Measurements from ENCODE around the gene OPN3. TPM values are rescaled to one million over a fixed set of nuclear protein-coding genes. Genes with fewer than 3 reads are reported as not detected.

OPN3 gene
- total RNA-seq, 1 experiment from 2014 or later = 10.0 TPM

DNA sequence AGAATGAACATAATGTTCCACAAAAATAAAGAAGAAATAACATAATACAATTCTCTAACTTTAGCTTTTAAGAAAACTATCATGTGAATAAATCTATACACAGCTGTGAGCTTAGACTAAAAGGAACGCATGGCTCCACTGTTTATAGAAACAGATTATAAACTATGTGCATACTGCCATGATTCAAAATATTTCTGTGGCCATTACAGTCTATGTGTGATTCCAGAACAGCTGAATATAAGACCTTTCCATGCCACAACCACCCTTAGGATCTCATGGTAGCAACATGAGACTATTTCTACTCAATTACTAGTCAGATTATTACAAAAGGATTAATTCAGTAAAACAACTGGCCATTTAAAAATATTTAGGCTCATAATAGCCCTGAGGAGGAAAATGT is 3.9 kb downstream of the OPN3 start:
- no peak for DNase-seq
- WGBS (ENCODE audit: extremely low coverage, insufficient read length, low lambda C conversion rate) = no CpG with 5 or more reads among the region's 1 CpG

More for the DNA sequence above, 3.9 kb downstream of the OPN3 start:
- Histone ChIP-seq H3K23ac (ENCODE audit: insufficient read length, low read depth, low read length) (no peak overlapping the region), H3K23me2 (ENCODE audit: insufficient read length, low read depth, low read length, poor library complexity, severe bottlenecking) (peaks cover 3% of the 10 kb centered on the region), H3K27me3 (ENCODE audit: insufficient read depth, low read length) (no peaks in the 10 kb centered on the region), H2BK5ac (ENCODE audit: insufficient read length, low read length) (no peak overlapping the region), H4K91ac (ENCODE audit: insufficient read length, low read depth, low read length) (no peak overlapping the region), H3K56ac (ENCODE audit: insufficient read length, low read depth, low read length) (no peak overlapping the region), H3T11ph (ENCODE audit: low read length) (no peak overlapping the region), H3K4me1 (ENCODE audit: insufficient read depth, low read length) (peaks cover 6% of the 10 kb centered on the region; the same call in 1 of the 2 replicates), H2BK15ac (ENCODE audit: low read depth, low read length) (no peak overlapping the region), H2BK12ac (ENCODE audit: insufficient read length, low read depth, low read length) (no peak overlapping the region), H4K5ac (ENCODE audit: insufficient read length, low read depth, low read length) (no peak overlapping the region), H4K20me1 (ENCODE audit: control insufficient read depth, insufficient read depth, insufficient read length) (no peaks in the 10 kb centered on the region), H3K9me3 (ENCODE audit: control insufficient read depth, low read depth, low read length) (no peaks in the 10 kb centered on the region), H3K4me2 (ENCODE audit: insufficient read depth, insufficient read length, low read length) (no peak overlapping the region), H4K8ac (replicated peaks; ENCODE audit: insufficient read length, low read depth, low read length) (no peak overlapping the region), H3K79me1 (ENCODE audit: insufficient read depth, low read depth, low read length, poor library complexity, severe bottlenecking) (no peaks in the 10 kb centered on the region), H2BK120ac (ENCODE audit: low read depth, low read length, poor library complexity, severe bottlenecking) (no peak overlapping the region), H3K9ac (ENCODE audit: extremely low read depth, insufficient read length, low read length) (no peak overlapping the region), H3K4ac (ENCODE audit: low read depth, low read length) (no peak overlapping the region), H3K14ac (ENCODE audit: insufficient read depth, low read length) (no peak overlapping the region), H3K79me2 (ENCODE audit: insufficient read depth, low read length) (peaks cover 20% of the 10 kb centered on the region; the same call in 1 of the 2 replicates), H2AFZ (ENCODE audit: low read length) (no peak overlapping the region), H3K27ac (ENCODE audit: insufficient read length, low read depth, low read length) (no peak overlapping the region), H3K18ac (ENCODE audit: insufficient read length, low read depth, low read length) (no peak overlapping the region), H2BK20ac (ENCODE audit: low read depth, low read length, poor library complexity, severe bottlenecking) (no peak overlapping the region), H2AK5ac (ENCODE audit: insufficient read length, low read length) (no peak overlapping the region)
- H3K4me3 Mint-ChIP-seq = no peak overlapping the region
- no peak overlapping the region for H3K27ac Mint-ChIP-seq
- peaks cover 30 to 33% of the 10 kb centered on the region in 2 experiments for H3K4me1 Mint-ChIP-seq
- peaks cover 2 to 6% of the 10 kb centered on the region in 2 experiments; a peak in 4 of 5 replicates for H3K9me3 Mint-ChIP-seq
- peaks cover 30 to 33% (median 31%) of the 10 kb centered on the region in 3 experiments for H3K36me3 Mint-ChIP-seq (ENCODE audit: insufficient read depth in 1 of 3, low read depth in 3 of 3)
- H3K27me3 Mint-ChIP-seq (ENCODE audit: low read depth) = peaks cover 8% of the 10 kb centered on the region
- TF ChIP-seq, protein P1, sequence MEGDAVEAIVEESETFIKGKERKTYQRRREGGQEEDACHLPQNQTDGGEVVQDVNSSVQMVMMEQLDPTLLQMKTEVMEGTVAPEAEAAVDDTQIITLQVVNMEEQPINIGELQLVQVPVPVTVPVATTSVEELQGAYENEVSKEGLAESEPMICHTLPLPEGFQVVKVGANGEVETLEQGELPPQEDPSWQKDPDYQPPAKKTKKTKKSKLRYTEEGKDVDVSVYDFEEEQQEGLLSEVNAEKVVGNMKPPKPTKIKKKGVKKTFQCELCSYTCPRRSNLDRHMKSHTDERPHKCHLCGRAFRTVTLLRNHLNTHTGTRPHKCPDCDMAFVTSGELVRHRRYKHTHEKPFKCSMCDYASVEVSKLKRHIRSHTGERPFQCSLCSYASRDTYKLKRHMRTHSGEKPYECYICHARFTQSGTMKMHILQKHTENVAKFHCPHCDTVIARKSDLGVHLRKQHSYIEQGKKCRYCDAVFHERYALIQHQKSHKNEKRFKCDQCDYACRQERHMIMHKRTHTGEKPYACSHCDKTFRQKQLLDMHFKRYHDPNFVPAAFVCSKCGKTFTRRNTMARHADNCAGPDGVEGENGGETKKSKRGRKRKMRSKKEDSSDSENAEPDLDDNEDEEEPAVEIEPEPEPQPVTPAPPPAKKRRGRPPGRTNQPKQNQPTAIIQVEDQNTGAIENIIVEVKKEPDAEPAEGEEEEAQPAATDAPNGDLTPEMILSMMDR (conservative IDR thresholded peaks at IDR 0.05) = no peak

Data from H9 (cell line).